NCI-H510A treated with DMSO at 0.1 percent for 48 hours (cell line): ENCODE results near the gene HTR3E.

Experiments used
- DNase-seq: peaks from one replicate; lab custom pipeline; 2025; lab: John Stamatoyannopoulos, UW

Gene HTR3E

DNA sequence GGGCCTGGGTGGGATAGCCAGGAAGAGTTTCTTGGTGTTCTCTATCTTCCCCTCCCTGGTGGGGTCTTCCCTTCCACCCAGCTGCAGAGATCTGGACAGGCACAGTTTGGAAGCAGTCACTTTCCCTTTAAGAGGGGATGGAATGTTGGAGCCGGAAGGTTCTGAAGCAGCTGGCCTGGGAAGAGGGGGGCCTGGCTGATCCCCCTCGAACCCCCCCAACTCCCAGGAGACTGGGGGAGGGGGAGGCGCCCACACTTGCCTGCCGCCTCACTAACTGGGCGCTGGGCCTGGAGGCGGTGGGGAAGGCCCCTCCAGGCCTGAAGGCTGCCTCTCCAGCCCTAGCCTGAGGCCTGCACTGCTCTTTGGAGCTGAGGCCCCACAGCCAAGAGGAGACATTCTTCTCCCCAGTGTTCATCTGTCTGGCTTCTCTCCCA is 59.7 kb downstream of the HTR3E start:
- no peak for DNase-seq
